NCI-H2171 treated with DMSO at 0.1 percent for 48 hours (cell line): ENCODE measurements around the gene DNAAF6.
A peak's percentile ranks its signal among the peaks of the same experiment; 100 is the strongest.
"Not testable (repeated sequence)": the region's sequence is repeated elsewhere in the genome, so short reads cannot be mapped to it uniquely, and the experiment has no call there.

Experiments used
- DNase-seq: peaks from one replicate; lab custom pipeline; 2025; lab: John Stamatoyannopoulos, UW

DNAAF6 gene

GRCh38 chrX:107205770-107206696, at the start of gene DNAAF6, which contains the start of gene NUP62CL:
DNAAF6 (plus strand) TSS chrX:107206611; CDS start chrX:107212876, 6,265 bp downstream.
NUP62CL (minus strand) TSS chrX:107206433; CDS start chrX:107175146, 31,287 bp downstream.
- peak; percentile 50 for DNase-seq

- DNase-seq, result not testable (repeated sequence)
Observed at GRCh38 chrX:107157618-107158017, 48.8 kb upstream of the DNAAF6 start.

- no peak for DNase-seq
Observed at GRCh38 chrX:107167163-107167921, 39.1 kb upstream of the DNAAF6 start.

GRCh38 chrX:107168257-107168656, 38.2 kb upstream of the DNAAF6 start:
- no peak for DNase-seq

- DNase-seq, result no peak
Observed at GRCh38 chrX:107168712-107169111, 37.7 kb upstream of the DNAAF6 start.

GRCh38 chrX:107171369-107172102, 34.9 kb upstream of the DNAAF6 start:
- DNase-seq, result no peak

GRCh38 chrX:107197319-107197718, 9.1 kb upstream of the DNAAF6 start:
- no peak for DNase-seq

- not testable (repeated sequence) for DNase-seq
Observed at GRCh38 chrX:107198074-107198473, 8.3 kb upstream of the DNAAF6 start.

- no peak for DNase-seq
Observed at GRCh38 chrX:107199491-107199890, 6.9 kb upstream of the DNAAF6 start.

- DNase-seq, result no peak
Observed at GRCh38 chrX:107204068-107204605, 2.3 kb upstream of the DNAAF6 start.

GRCh38 chrX:107206697-107207065, 270 bp downstream of the DNAAF6 start:
- no peak for DNase-seq

GRCh38 chrX:107207089-107207488, 678 bp downstream of the DNAAF6 start:
- DNase-seq, result no peak

GRCh38 chrX:107207943-107208342, 1.5 kb downstream of the DNAAF6 start:
- no peak for DNase-seq

GRCh38 chrX:107213477-107213876, 7.1 kb downstream of the DNAAF6 start:
- DNase-seq, result no peak

GRCh38 chrX:107226757-107227156, 20.3 kb downstream of the DNAAF6 start:
- peak; percentile 4 for DNase-seq

GRCh38 chrX:107227780-107228485, 21.5 kb downstream of the DNAAF6 start:
- DNase-seq, result no peak

GRCh38 chrX:107228486-107228819, 22.0 kb downstream of the DNAAF6 start:
- DNase-seq, result no peak

GRCh38 chrX:107272431-107272921, 66.1 kb downstream of the DNAAF6 start:
- DNase-seq, result no peak

GRCh38 chrX:107273795-107274194, 67.4 kb downstream of the DNAAF6 start:
- peak; percentile 21 for DNase-seq

GRCh38 chrX:107288676-107289075, 82.3 kb downstream of the DNAAF6 start:
- DNase-seq, result no peak

- no peak for DNase-seq
Observed at GRCh38 chrX:107290019-107290418, 83.6 kb downstream of the DNAAF6 start.
